H9 (cell line): ENCODE data around the gene DNAI4. TPM values are rescaled to one million over a fixed set of nuclear protein-coding genes. Genes with fewer than 3 reads are reported as not detected.

Experiments
- DNase-seq: peaks from one replicate; pipeline ENCODE4 v3.0.0-alpha.2; 2017
- H2AFZ ChIP-seq: one replicate; pipeline ENCODE4 v1.6.1; 2013; ENCODE audit warnings: mild to moderate bottlenecking, low read length, control low read depth, moderate library complexity
- H2AK5ac ChIP-seq: 2 replicates; pipeline ENCODE4 v1.6.1; 2013; ENCODE audit warnings: low read length, control low read depth, mixed read lengths; ENCODE audit not compliant: insufficient read length
- H2BK120ac ChIP-seq: one replicate; pipeline ENCODE4 v1.6.1; 2013; ENCODE audit warnings: low read depth, mild to moderate bottlenecking, low read length, control low read depth, inconsistent platforms; ENCODE audit not compliant: poor library complexity, severe bottlenecking
- H2BK12ac ChIP-seq: 2 replicates; pipeline ENCODE4 v1.6.1; 2013; ENCODE audit warnings: low read length, control low read depth, mixed read lengths, low read depth; ENCODE audit not compliant: insufficient read length
- H2BK15ac ChIP-seq: 2 replicates; pipeline ENCODE4 v1.6.1; 2013; ENCODE audit warnings: low read depth, low read length, control low read depth
- H2BK20ac ChIP-seq: one replicate; pipeline ENCODE4 v1.6.1; 2013; ENCODE audit warnings: low read depth, mild to moderate bottlenecking, low read length, control low read depth, inconsistent platforms; ENCODE audit not compliant: poor library complexity, severe bottlenecking
- H2BK5ac ChIP-seq: 2 replicates; pipeline ENCODE4 v1.6.1; 2013; ENCODE audit warnings: low read length, control low read depth, mixed read lengths; ENCODE audit not compliant: insufficient read length
- H3K14ac ChIP-seq: 2 replicates; pipeline ENCODE4 v1.6.1; 2013; ENCODE audit warnings: low read length, control low read depth; ENCODE audit not compliant: insufficient read depth
- H3K18ac ChIP-seq: 2 replicates; pipeline ENCODE4 v1.6.1; 2013; ENCODE audit warnings: low read depth, mild to moderate bottlenecking, mixed read lengths, low read length, control low read depth; ENCODE audit not compliant: insufficient read length
- H3K23ac ChIP-seq: 2 replicates; pipeline ENCODE4 v1.6.1; 2013; ENCODE audit warnings: low read length, control low read depth, mixed read lengths, low read depth; ENCODE audit not compliant: insufficient read length
- H3K23me2 ChIP-seq: 2 replicates; pipeline ENCODE4 v1.6.1; 2013; ENCODE audit warnings: low read depth, mild to moderate bottlenecking, mixed read lengths, low read length, control low read depth; ENCODE audit not compliant: insufficient read length, poor library complexity, severe bottlenecking
- H3K27ac ChIP-seq: 2 replicates; pipeline ENCODE4 v1.5.1; 2013; ENCODE audit warnings: low read length, control low read depth, mixed read lengths, low read depth; ENCODE audit not compliant: insufficient read length
- H3K27me3 ChIP-seq: 2 replicates; pipeline ENCODE4 v1.6.1; 2013; ENCODE audit warnings: low read length, control low read depth, inconsistent platforms; ENCODE audit not compliant: insufficient read depth
- H3K4ac ChIP-seq: 2 replicates; pipeline ENCODE4 v1.6.1; 2013; ENCODE audit warnings: low read depth, mild to moderate bottlenecking, control low read depth, inconsistent platforms, low read length, moderate library complexity
- H3K4me1 ChIP-seq: 2 replicates; pipeline ENCODE4 v1.6.1; 2013; ENCODE audit warnings: low read length, control low read depth, inconsistent platforms; ENCODE audit not compliant: insufficient read depth
- H3K4me2 ChIP-seq: 2 replicates; pipeline ENCODE4 v1.6.1; 2013; ENCODE audit warnings: low read length, control low read depth, mixed read lengths; ENCODE audit not compliant: insufficient read length, insufficient read depth
- H3K56ac ChIP-seq: 2 replicates; pipeline ENCODE4 v1.6.1; 2013; ENCODE audit warnings: low read depth, mild to moderate bottlenecking, mixed read lengths, low read length, control low read depth; ENCODE audit not compliant: insufficient read length
- H3K79me1 ChIP-seq: 2 replicates; pipeline ENCODE4 v1.6.1; 2013; ENCODE audit warnings: low read depth, mild to moderate bottlenecking, moderate library complexity, low read length, control low read depth, inconsistent platforms; ENCODE audit not compliant: insufficient read depth, poor library complexity, severe bottlenecking
- H3K79me2 ChIP-seq: 2 replicates; pipeline ENCODE4 v1.6.1; 2013; ENCODE audit warnings: low read length, control low read depth, inconsistent platforms; ENCODE audit not compliant: insufficient read depth
- H3K9ac ChIP-seq: 2 replicates; pipeline ENCODE4 v1.6.1; 2013; ENCODE audit warnings: low read length, control low read depth, mixed read lengths; ENCODE audit not compliant: insufficient read length; ENCODE audit errors: extremely low read depth
- H3K9me3 ChIP-seq: one replicate; pipeline ENCODE4 v1.6.1; 2013; ENCODE audit warnings: low read depth, low read length, inconsistent platforms; ENCODE audit not compliant: control insufficient read depth
- H3T11ph ChIP-seq: one replicate; pipeline ENCODE4 v1.6.1; 2013; ENCODE audit warnings: mild to moderate bottlenecking, low read length, control low read depth, inconsistent platforms
- H4K20me1 ChIP-seq: one replicate; pipeline ENCODE4 v1.6.1; 2013; ENCODE audit not compliant: control insufficient read depth, insufficient read length, insufficient read depth
- H4K5ac ChIP-seq: 2 replicates; pipeline ENCODE4 v1.6.1; 2013; ENCODE audit warnings: low read depth, mild to moderate bottlenecking, mixed read lengths, low read length, control low read depth; ENCODE audit not compliant: insufficient read length
- H4K8ac ChIP-seq: replicated peaks from 2 replicates; pipeline ENCODE4 v1.6.1; 2013; ENCODE audit warnings: low read length, control low read depth, mixed read lengths, low read depth; ENCODE audit not compliant: insufficient read length
- H4K91ac ChIP-seq: 2 replicates; pipeline ENCODE4 v1.6.1; 2013; ENCODE audit warnings: low read depth, mild to moderate bottlenecking, moderate library complexity, mixed read lengths, low read length, control low read depth; ENCODE audit not compliant: insufficient read length
- H3K27ac Mint-ChIP-seq, 3 experiments: 2 replicates in 2 of 3; 3 replicates in 1 of 3; pipeline ENCODE4 v1.8.0; 2020 to 2021; ENCODE audit warnings: mixed read lengths in 3 of 3, mild to moderate bottlenecking in 1 of 3, moderate library complexity in 1 of 3
- H3K27me3 Mint-ChIP-seq: 2 replicates; pipeline ENCODE4 v1.8.0; 2021; ENCODE audit warnings: low read depth, mild to moderate bottlenecking, moderate library complexity, mixed read lengths
- H3K36me3 Mint-ChIP-seq, 3 experiments: 2 replicates in 2 of 3; 3 replicates in 1 of 3; pipeline ENCODE4 v1.8.0; 2020 to 2021; ENCODE audit warnings: low read depth in 3 of 3, mixed read lengths in 3 of 3; ENCODE audit not compliant: insufficient read depth in 1 of 3
- H3K4me1 Mint-ChIP-seq, 2 experiments: 2 replicates each; pipeline ENCODE4 v1.8.0; 2020; ENCODE audit warnings: mixed read lengths in 2 of 2
- H3K4me3 Mint-ChIP-seq, 2 experiments: 2 replicates in 1 of 2; 3 replicates in 1 of 2; pipeline ENCODE4 v1.8.0; 2020 to 2021; ENCODE audit warnings: mild to moderate bottlenecking in 2 of 2, mixed read lengths in 2 of 2, moderate library complexity in 1 of 2
- H3K9me3 Mint-ChIP-seq, 2 experiments: 2 replicates in 1 of 2; 3 replicates in 1 of 2; pipeline ENCODE4 v1.8.0; 2020; ENCODE audit warnings: mild to moderate bottlenecking in 2 of 2, mixed read lengths in 2 of 2, moderate library complexity in 1 of 2
- WGBS: extraction: QIAGEN DNeasy Blood & Tissue Kit; methylation state at CpG from one replicate; pipeline ENCODE4 v1.1.7; 2013; ENCODE audit warnings: missing lambda C conversion rate, low lambda C conversion rate, mixed read lengths; ENCODE audit not compliant: insufficient read length; ENCODE audit errors: extremely low coverage; 5-methylcytosine and 5-hydroxymethylcytosine counted together
- total RNA-seq: library from RNA; stranded (reverse); gene quantifications from 2 replicates; pipeline ENCODE4 v1.2.1, GENCODE V29; 2021
- TF ChIP-seq, protein P1 (sequence below): fragments of 200-600 bp; sonication (generic); conservative IDR thresholded peaks from 3 replicates; pipeline ENCODE4 v1.8.0; 2021; ENCODE audit warnings: antibody characterized with exemption, mild to moderate bottlenecking

Gene DNAI4
- total RNA-seq, 1 experiment from 2014 or later: 1.4 TPM

DNA sequence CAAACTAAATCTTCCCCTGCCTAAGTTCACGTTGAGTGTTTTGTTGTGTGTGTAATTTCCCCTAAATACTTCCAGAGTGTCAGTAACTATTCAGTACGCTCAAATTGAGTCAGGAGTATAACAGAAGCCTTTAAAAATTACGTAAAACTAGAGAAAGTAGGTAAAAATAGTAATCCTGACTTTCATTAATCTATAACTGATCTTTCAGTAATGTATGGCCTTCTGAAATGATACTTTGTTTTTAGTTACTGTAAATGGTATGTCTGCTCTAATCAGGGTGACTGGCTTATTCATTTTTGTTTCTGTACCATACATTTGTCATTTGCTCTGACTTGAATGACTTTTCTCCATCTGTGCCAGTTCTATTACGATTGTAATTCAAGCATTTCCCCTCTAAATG is 29.6 kb upstream of the DNAI4 start:
- H3K4ac ChIP-seq: no peak overlapping the region
- no peak overlapping the region for H3K18ac ChIP-seq
- no peak overlapping the region for H2BK15ac ChIP-seq
- Mint-ChIP-seq H3K4me1 (no peaks in the 10 kb centered on the region), H3K27ac (no peak overlapping the region), H3K4me3 (no peak overlapping the region), H3K36me3 (peaks cover 8 to 59% (median 45%) of the 10 kb centered on the region in 3 experiments; a peak in 6 of 7 replicates), H3K9me3 (no peaks in the 10 kb centered on the region), H3K27me3 (no peaks in the 10 kb centered on the region)
- H3K23me2 ChIP-seq: no peaks in the 10 kb centered on the region
- no peak overlapping the region for H4K8ac ChIP-seq
- no CpG with 5 or more reads among the region's 4 CpGs for WGBS
- H2AK5ac ChIP-seq: no peak overlapping the region
- no peak overlapping the region for H3T11ph ChIP-seq
- H4K5ac ChIP-seq: no peak overlapping the region
- H2BK5ac ChIP-seq: no peak overlapping the region
- H2AFZ ChIP-seq: no peak overlapping the region
- H4K20me1 ChIP-seq: no peaks in the 10 kb centered on the region
- no peak overlapping the region for H3K4me2 ChIP-seq
- H3K79me1 ChIP-seq: no peaks in the 10 kb centered on the region
- H3K27ac ChIP-seq: no peak overlapping the region
- no peak overlapping the region for H3K56ac ChIP-seq
- H3K4me1 ChIP-seq: no peaks in the 10 kb centered on the region
- H3K23ac ChIP-seq: no peak overlapping the region
- TF ChIP-seq, protein P1, sequence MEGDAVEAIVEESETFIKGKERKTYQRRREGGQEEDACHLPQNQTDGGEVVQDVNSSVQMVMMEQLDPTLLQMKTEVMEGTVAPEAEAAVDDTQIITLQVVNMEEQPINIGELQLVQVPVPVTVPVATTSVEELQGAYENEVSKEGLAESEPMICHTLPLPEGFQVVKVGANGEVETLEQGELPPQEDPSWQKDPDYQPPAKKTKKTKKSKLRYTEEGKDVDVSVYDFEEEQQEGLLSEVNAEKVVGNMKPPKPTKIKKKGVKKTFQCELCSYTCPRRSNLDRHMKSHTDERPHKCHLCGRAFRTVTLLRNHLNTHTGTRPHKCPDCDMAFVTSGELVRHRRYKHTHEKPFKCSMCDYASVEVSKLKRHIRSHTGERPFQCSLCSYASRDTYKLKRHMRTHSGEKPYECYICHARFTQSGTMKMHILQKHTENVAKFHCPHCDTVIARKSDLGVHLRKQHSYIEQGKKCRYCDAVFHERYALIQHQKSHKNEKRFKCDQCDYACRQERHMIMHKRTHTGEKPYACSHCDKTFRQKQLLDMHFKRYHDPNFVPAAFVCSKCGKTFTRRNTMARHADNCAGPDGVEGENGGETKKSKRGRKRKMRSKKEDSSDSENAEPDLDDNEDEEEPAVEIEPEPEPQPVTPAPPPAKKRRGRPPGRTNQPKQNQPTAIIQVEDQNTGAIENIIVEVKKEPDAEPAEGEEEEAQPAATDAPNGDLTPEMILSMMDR: no peak
- H2BK120ac ChIP-seq: no peak overlapping the region
- H4K91ac ChIP-seq: no peak overlapping the region
- no peak overlapping the region for H2BK12ac ChIP-seq
- no peaks in the 10 kb centered on the region for H3K27me3 ChIP-seq
- no peaks in the 10 kb centered on the region for H3K9me3 ChIP-seq
- no peak overlapping the region for H2BK20ac ChIP-seq
- H3K14ac ChIP-seq: no peak overlapping the region
- no peak overlapping the region for H3K9ac ChIP-seq
- DNase-seq: no peak
- H3K79me2 ChIP-seq: no peaks in the 10 kb centered on the region
